DMS114 treated with DMSO at 0.1 percent for 48 hours (cell line): ENCODE measurements around the gene BOC.

Source experiments
- DNase-seq: peaks from one replicate; lab custom pipeline; 2025; ENCODE audit not compliant: unreplicated experiment; lab: John Stamatoyannopoulos, UW

Gene BOC

DNA sequence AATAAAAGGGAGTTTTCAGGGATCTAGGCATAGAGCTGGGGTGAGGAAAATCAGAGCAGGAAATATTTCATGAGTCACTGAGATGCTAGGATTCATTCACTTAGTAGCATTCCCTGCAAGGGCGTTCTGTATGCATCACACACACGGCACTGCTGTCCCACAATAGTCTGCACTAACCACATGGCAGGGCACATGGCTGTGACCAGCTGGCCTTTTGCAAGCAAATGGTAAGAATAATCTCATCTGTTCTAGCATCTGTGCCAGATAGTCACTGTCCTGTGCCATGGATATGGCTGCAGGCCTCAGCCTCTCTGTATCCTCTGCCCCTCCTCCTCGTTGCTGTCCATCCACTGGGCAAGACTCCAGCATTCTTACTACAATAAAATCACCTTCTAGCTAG is 37.8 kb downstream of the BOC start:
- DNase-seq = no peak

DNA sequence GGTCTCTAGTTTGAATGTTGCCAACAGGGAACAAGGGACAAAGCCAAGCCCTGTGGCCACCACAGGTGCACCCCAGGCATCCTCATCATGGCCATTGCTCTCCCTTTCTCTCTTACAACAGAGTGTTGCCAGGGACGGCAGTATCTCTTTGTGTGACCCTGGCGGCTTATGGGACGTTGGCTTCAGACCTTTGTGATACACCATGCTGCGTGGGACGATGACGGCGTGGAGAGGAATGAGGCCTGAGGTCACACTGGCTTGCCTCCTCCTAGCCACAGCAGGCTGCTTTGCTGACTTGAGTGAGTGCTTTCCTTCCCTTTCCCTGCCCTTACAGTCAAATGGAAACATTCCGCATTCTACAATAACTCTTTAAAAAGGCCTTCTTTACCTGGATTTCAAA is 38.2 kb downstream of the BOC start:
- DNase-seq = no peak

DNA sequence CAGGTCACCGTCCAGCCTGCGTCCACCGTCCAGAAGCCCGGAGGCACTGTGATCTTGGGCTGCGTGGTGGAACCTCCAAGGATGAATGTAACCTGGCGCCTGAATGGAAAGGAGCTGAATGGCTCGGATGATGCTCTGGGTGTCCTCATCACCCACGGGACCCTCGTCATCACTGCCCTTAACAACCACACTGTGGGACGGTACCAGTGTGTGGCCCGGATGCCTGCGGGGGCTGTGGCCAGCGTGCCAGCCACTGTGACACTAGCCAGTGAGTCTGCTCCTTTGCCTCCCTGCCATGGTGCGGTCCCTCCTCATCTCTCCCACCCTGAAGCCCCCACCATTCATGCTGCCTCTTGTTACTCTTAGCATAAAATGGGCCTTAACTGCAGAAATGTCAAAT is 39.2 kb downstream of the BOC start:
- no peak for DNase-seq

DNA sequence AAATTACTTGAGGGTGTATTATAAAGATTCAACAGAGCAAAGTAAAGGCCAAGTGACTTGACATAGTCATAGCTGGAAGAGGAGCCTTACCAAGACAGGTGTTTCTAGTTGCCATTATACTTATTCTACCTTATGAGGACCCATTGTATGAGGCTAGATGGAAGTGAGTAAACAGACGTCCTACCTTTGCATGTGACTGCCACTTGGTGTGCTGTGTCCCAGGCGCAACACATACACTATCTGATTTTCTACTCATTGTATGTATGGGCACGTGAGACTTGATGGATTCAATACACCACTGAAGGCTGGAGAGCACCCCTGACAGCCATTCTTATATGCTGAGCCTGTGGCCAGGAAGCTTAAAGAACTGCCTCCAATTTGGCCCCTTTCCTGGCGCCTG is 40.5 kb downstream of the BOC start:
- DNase-seq = no peak

DNA sequence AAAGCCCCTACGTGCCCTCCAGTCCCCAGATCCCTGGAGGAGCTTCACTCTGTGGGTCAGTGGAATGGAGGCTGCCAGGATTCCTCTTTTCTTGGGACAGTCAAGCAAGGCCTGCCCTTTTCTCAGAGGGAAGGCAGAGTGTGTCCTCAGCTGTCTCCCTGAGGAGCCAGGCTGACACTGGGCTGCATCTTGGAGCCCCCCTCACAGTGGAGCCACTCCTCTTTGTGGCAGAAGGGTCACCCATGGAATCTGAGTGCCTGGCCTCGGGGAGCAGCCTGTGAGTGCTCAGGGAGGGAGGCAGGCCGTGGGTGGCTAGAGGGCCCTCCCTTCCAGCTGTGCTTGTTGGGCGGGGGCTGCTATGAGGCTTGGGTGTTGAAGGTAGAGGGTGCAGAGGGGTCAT is 41.2 kb downstream of the BOC start:
- DNase-seq = no peak

DNA sequence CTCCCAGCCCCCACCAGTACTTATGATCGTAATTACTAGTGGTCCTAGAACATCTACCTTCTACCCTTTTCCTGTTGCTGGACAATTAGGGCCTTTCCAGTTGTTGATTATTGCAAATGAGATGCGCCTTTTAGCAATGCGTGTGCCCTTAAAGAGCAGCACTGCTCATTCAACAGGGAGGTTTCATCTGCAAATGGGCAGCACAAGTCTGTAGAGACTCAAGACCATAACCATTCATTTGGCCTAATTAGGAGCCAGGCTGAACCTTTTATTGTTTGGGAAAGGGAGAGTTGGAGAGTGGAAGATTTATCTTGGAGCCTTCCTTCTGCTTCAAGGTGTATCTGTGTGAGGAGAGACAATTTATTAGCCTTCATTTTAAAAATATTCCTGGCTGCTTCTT is 42.3 kb downstream of the BOC start:
- no peak for DNase-seq

DNA sequence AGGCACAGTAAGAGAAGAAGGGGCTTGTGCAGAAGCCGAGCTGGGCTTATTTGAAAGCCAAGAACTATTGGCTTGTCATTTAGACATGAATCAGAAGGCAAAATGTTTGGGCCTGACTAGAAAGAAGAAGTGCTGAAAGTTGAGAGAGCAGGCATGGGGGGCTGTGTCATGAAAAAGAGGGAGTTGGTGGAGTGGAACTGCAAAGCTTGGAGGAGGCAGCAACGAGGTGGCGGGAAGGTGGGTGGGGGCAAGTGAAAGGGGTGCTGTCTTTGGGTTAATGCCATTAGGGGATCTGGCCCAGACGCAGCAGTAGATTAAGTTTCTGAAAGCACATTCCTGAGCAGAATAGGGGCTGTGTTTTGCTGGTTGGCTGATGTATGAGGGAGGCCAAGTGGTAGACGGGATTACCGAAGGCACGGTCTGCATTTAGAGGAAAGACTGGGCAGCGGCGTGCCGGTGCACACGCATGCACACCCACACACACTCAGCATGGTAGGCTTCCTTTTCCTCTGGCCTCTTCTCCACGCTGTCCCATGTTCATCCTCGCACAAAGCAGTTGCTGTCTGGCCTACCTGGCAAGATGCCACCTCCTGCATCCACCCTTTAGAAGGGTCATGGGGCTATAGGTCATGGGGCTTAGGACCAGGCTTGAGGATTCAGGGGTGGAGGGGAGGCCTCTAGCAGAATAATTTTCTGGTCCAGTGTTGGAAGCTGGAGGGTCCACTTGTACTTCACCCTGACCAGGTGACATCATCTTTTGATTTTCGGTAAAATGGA is 43.0 kb downstream of the BOC start:
- no peak for DNase-seq

DNA sequence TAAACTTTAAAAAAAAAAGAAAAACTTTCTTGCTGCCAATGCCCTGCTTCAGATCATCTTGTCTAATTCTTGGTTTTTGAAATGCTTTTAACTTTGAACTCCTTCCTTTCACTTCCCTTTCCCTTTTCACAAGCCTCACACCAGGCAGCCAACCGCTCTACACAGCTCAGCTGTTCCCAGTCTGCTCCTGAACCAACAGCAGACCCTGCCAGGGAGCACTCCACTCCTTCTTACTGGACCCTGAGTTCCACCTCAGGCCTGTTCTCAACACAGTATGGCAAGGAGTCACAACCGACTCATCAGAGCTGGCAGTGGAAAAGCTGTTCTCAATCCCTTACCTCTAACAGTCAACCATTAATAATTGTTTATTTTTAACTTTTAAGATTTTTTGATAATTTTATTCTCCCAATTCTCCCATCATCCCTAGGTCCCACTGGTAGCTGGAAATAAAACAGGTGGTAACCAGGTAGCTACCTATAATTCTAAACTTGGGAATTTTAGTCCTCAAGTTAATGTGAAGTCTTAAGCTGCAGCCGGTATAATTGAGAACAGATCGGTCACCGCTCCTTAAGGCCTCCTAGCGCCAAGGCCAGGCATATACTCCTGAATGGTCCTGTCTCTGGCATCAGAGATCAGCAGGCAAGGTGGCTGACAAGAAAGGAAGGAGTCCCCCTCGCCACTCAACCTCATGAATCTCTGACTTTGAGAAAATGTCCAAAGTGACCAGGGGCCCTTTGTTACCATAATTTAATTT is 43.9 kb downstream of the BOC start:
- DNase-seq = no peak

DNA sequence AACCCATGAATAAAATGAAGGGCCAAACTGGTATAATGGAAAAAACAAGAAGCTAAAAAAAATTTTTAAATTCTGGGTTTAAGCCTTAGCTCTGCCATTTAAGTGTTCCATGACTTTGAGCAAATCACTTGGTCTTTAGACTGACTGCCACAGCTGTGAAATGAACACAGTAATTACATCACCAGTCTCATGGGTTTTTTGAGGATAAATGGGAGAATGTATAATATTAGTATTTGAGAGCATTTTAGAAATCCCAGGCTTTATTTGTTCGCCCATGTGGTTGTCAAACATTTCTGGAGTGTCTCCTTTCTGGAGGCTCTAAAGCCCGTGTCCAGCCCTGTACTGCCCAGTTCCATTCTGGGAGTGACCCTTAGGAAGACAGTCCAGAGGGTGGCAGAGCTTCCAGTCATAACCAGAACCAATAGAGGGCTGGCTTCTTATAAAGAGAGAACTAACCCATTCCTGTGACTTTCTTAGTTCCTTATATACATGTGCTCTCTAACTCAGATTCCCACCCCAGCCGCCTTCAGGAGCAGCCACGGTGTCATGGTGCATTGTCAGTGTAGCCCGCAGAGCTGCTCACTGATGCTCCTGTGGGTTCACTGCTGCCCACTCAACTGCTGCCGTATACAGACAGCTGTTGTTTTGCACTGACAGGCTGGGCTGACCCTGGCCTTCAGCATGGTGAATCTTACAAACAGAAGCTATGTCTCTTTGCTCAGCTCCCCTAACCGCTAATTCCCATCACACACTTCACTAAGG is 44.7 kb downstream of the BOC start:
- DNase-seq = no peak

DNA sequence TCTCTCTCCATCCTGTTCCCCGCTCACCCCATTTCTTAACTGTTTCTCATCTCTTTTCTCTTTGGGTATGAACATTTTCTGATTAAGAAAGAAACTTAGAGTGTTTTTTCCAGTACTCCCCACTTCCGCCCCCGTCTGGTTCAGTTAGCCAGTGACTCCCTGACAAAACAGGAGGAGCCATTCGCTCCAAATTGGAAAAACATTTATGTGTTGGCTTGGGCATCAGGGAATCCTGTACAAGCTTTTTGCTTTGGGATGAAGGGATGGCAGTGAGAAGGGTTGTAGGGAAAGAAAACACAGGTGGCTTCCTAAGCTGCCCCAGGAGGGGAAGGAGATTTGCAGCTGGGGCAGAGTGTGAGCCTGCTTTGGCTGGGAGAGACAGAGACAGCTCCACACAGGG is 47.0 kb downstream of the BOC start:
- no peak for DNase-seq

DNA sequence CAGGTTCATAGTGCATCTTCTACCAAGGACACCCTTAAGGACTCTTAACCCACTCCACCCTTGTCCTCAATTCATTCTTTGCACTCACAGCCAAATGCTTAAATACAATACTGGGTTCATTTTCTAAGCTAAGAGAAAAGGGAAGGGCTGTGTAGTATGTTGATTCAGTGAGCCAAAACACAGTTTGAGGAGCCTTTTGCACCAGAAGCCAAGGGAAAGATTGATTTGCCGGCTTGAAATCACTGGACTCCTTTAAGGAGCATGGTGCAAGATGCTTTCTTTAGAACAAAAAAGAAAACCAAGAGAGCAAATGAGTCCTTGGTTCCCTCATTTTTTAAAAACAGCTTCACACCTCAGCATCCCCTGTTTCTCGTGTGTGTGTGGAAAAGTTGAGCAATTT is 47.8 kb downstream of the BOC start:
- no peak for DNase-seq

DNA sequence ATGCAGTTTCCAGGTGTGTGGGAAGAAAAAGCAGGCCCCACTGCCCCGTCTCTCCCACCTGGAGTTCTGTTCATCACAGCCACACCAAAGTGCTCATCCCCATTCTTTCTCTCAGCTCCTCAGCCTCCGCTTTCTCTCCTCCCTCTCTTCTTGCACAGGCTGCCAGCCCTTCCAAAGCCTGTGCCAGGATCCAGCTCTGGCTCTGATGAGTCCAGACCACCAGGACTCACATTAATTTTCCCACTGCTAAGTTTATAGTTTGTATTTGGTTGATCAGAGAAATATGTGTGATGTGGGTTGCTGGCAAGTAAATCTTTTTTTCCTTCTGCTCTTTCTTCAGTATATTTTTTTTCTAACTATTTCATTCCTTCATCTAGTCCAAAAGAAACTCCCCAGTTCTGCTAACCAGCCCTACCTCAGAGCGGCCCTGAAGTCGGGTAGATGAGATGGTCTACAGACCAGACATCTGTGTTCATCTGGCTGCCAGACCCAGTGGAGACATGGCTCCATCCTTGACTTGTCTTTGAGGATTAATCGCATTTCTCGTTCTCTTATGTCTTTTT is 49.8 kb downstream of the BOC start:
- DNase-seq = no peak

DNA sequence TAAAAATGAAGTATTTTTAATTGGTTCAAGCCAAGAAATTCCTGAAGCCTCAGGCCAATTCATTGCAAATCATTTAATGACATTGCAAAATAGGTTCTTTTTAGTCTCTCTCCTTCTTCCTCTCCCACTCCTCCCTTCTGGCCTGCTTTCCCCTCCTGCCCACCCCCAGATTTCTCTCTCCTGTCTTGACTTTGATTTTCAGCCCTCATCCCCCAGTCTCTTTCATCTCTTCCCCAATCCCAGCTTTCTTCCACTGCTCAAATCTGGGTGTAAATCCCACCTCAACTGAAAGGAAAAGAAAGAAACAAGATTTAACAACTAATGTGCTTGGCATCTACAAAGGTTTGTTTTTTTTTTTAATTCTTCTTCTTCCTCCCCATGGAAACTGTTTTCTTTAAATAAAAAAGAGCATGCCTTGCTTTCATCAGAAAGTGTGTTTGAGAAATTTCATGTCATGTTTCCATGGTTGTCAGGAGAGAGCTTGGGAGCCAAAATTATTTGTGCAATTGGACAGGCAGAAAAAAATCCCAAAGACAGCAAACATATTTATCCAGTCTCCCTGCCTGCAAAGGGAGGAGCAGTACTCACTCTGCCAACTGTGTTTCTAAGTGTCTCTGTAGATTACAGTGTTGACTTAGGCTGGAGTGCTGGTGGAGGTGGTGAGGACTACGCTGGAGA is 50.4 kb downstream of the BOC start:
- no peak for DNase-seq

DNA sequence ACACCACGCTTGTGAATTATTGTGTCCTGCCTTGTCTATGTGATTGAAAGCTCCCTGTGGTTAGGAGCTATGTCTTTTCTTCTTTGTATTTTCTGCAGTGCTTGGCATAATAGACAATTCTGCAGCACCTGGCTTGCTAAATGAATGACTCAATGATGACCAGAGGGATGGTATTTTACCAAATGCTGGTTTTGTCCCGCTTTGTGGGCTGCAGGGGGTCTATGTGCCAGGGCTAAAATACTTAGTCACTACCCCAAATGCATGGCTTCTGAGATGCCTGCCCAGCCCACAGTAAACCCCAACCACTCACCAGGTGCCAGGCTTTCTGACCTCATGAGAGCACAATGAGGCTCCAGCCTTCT is 50.9 kb downstream of the BOC start:
- DNase-seq = no peak

DNA sequence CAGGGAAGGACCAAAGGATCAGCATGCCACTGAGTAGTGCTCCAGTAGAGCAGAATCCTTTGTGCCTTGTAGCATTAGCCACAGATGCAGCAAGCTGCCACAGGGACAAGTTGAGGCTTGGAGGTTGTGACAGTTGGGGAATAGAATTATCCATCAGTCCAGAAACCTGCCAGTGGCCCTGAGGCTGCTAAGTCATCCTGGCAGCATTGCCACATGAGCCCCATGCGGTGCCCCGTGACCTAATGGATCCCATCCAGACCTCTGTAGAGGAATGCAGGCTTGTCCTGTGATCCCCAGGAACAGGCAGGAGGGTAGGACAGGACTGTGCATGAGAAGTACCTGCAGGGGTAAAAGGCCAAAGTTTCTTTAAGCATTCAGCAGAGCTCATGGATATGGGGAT is 51.7 kb downstream of the BOC start:
- no peak for DNase-seq

DNA sequence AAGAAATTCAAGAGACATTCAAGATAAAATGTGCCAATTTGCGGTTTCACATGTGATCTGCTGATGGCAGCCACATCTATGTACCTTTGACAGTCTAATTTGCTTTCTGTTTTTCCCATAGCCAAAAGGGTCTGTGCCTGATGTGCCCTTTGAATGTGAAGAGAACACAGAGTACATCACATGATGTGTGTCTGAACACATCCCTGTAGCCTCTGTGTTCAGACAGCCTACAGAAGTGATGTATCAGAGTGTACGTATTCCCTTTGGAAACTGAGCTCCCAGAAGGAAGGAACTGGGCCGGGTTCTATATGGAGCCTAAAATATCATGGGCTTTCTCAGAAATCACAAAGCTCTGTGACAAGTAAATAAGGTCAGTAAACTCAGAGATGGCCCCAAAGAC is 52.4 kb downstream of the BOC start:
- DNase-seq = no peak

DNA sequence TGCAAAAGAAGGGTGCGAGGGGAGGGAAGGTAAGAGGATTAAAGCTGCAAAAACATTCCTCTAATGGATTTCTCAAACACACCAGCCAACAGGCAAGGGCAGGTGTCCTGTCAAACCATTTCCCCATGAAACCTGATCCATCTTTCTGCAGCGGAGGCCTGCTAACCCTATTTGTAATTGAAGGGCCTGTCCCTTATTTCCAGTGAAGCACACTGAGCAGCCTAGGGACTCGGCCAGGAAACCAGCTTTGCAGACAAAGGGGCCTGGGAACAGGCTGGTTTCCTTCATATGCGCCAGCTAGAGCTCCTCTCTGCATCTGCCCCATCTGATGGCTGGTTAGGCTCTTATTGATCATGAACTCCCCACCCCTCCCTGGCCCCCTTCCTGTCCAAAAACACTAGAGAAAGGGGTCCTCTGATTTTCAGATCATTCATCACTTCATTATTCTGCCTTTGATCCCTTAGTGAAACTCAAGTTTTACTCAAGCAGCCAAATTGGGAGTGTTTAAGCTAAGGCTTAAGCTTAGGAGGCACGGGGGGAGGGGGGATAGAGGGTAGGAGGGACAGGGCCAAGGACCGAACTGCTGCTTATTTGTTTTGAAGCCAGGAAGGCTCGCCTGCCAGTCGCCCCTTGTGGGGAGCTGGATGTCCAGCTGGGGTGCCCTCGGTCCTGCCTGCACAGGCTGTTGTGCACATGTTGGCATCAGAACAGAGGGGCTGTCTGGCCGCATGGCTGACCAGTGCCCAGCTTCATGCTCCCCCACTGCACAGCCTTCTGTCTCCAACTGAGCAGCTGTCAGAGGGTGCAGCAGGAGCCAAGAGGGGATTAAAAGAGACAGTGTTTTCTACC is 53.1 kb downstream of the BOC start:
- DNase-seq = no peak

DNA sequence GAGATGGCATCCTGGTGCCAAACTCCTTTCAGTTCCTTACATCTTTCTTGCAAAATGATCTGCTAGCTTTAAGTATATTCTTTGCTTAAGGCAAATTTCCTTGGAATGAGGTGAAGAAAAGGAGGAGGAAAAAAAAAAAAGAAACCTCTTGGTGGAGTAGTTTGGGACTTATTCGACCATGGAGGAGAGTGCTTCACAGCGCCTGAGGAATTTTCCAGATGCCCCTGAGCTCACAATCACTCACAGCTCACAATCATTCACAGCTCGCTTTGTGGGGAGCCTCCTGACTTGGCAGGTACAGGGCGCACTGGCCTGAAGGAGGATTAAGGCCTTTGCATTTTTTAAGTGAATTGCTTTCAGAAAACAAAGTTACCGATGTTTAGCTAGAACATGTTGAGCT is 53.9 kb downstream of the BOC start:
- no peak for DNase-seq

DNA sequence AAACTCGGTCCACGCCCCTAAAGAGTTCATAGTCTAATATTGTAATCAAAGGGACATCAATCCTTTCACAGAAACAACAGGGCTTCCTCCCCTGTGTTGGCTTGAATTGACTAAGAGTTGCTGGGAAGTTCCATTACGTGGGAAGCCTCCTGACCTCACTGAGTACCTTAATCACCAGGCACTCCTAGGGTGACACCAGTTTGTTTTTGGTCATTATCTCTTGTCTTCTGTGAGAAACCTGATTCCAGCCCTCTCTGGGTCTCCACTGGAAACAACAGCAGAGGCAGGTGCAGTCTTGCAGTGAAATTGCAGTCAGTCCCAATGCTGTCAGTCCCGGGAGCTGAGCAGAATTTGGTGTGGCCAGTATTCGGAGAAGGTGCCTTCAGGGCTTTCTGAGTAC is 55.4 kb downstream of the BOC start:
- no peak for DNase-seq

DNA sequence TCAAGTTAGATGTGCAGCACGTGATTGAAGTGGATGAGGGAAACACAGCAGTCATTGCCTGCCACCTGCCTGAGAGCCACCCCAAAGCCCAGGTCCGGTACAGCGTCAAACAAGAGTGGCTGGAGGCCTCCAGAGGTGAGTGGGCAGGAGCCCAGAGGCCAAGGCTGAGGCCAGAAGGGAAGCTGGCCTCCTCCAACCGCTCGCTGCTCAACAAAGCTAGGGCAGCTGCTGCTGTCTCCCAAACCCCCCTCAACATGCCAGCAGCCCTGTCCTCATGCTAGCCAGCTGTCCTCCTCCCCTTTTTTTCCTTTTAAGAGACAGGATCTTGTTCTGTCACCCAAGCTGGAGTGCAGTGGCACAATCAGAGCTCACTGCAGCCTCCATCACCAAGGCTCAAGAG is 57.0 kb downstream of the BOC start:
- no peak for DNase-seq
